Hair follicular keratinocyte (primary cell): ENCODE data around the gene PSKH1. TPM values are rescaled to one million over a fixed set of nuclear protein-coding genes. Genes with fewer than 3 reads are reported as not detected.

ENCODE experiments used
- total RNA-seq: library from RNA; depleted of rRNA; stranded (reverse); fragments of >200 nt; gene quantifications from 2 replicates; pipeline ENCODE4 v1.2.3, GENCODE V29; 2015

Gene PSKH1
- 6.2 and 7.4 TPM in 2 replicates for total RNA-seq

DNA sequence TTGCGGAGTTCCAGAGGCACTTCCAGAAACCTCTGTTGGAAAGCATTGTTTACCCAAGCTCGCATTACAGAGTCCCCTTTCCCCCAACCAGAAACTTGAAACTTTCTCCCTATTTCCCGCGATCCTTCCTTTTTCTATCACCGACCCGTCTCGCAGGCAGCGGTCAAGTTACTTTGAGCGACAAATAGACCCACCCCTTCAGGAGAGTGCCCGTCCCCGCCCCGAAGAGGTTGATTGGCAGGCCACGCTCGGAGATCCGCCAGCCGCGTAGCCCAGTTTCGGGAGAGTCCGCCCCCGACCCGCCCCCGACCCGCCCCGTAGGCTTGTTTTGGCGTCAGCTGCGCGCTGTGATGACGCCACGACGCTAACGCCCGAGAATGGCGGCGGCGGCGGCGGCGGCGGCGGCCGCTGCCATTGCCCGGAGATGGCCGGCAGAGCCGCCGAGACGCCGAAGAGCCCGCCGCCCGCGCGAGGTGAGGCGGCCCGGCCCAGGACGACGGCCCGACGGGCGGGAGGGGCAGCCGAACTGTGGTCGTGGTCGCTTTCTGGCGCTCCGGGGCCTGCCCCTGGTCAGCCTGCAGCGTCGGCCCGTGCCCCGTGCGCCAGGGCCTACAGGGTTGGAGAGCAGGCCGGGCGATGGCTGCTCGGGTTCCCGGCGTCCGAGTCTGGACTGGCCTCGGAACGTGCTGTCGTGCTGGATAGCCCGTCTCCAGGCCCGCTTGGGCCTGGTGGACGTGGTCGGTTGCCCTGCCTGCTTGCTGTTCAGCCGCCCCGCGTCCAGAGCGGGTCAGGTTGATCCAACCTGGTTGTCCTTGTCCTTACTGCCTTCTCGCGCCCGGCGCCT is at the start of gene PSKH1:
Gene PSKH1, plus strand, starts transcription at position 356 of the 844 bp plus-strand sequence. CDS start 15,496 bp downstream, outside the sequence.

DNA sequence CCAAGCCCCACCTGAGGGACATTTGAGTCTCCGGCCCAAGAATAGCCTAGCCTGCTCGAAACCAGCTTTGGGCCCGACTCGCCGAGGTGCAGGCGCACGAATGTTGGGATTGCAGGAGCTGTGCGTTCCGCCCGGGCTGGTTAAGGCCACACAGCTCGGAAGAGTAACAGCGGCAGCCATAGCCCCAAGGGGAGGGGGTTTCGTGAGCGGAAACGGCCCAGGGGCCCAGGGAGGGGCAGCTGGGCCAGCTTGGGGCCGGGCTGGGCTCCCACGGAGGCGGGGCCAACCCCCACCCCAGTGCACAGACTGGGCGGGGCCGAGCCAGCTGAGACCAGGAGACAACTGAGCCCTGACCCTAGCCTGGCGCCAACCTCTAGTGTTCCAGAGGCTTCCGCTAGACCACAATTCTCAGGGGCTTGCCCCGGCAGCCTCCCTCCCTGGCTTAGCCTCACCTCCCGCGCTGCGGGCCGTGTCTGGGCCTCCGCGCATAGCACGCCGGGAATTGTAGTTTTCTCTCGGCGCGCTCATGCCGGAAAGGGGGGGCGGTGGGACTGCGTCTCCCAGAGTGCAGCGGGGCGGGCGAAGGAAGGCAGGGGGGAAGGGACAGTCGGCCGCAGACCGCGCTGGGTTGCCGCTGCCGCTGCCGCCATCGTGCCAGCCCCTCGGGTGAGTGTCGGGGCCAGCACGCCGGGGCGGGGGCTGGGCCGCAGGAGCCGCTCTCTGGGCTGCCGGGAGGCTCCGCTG is 46.6 kb upstream of the PSKH1 start, which contains the start of gene NUTF2:
Gene NUTF2, plus strand, starts transcription at position 614 of the 744 bp plus-strand sequence. CDS start 18,198 bp downstream, outside the sequence.

GRCh38 chr16:67847064-67847861 is 45.8 kb upstream of the PSKH1 start, which contains the start of gene CENPT:
Gene CENPT (minus strand): TSS chr16:67847693. CDS start chr16:67833859, 13,834 bp downstream.

GRCh38 chr16:67872631-67873434 is 20.2 kb upstream of the PSKH1 start, which contains the start of gene EDC4:
Gene EDC4 (plus strand): TSS chr16:67873052. CDS start chr16:67873262, 210 bp downstream.

DNA sequence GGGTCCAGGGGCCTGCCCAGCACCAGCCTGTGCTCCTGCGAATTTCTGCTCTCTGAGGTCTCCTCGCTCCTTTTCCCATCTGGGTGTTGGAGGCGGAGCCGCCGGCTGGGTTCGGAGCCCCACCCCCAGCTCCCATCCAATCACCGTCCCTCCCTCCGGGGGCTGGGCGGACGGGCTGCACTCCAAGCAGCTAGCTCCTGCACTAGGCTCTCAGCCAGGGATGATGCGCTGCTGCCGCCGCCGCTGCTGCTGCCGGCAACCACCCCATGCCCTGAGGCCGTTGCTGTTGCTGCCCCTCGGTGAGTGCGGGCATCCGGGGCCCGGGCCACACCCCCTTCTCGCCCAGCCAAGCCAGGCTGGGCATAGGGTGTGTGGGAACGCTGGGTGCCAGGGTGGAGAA is 8.4 kb upstream of the PSKH1 start, which contains the start of gene NRN1L:
Gene NRN1L, plus strand, starts transcription at position 202 of the 400 bp plus-strand sequence. Its CDS starts 19 bp downstream, at position 221.

GRCh38 chr16:67931712-67932461 is 38.8 kb downstream of the PSKH1 start, which contains the start of gene CTRL:
Gene CTRL (minus strand): TSS chr16:67931862. CDS start chr16:67931852, 10 bp downstream.

GRCh38 chr16:67936124-67936879 is 43.2 kb downstream of the PSKH1 start, which contains the start of gene PSMB10:
Gene PSMB10 (minus strand): TSS chr16:67936850. CDS start chr16:67936749, 101 bp downstream.

GRCh38 chr16:67943619-67944504 is 50.8 kb downstream of the PSKH1 start, which contains the start of gene LCAT:
Gene LCAT (minus strand): TSS chr16:67944120. CDS start chr16:67944101, 19 bp downstream.

GRCh38 chr16:67968400-67969253 is 75.6 kb downstream of the PSKH1 start, which contains the start of gene SLC12A4:
Gene SLC12A4 (minus strand): TSS chr16:67968637. CDS start chr16:67968553, 84 bp downstream.

Other genes with a start within 250 kb of the PSKH1 start
- gene CARMIL2, start 248.1 kb upstream of the PSKH1 start, total RNA-seq = 0.08 and 0.16 TPM in 2 replicates
- gene ACD, start 233.0 kb upstream of the PSKH1 start, total RNA-seq = 26.6 and 53.2 TPM in 2 replicates
- gene PARD6A, start 232.3 kb upstream of the PSKH1 start, total RNA-seq = 0.19 and 3.1 TPM in 2 replicates
- gene ENKD1, start 226.5 kb upstream of the PSKH1 start, total RNA-seq = 13.4 and 14.6 TPM in 2 replicates
- 1.9 and 2.0 TPM in 2 replicates for gene C16orf86, start 226.4 kb upstream of the PSKH1 start, total RNA-seq
- 14.8 and 18.4 TPM in 2 replicates for gene GFOD2, start 173.9 kb upstream of the PSKH1 start, total RNA-seq
- 3.7 TPM in 2 replicates for gene RANBP10, start 86.7 kb upstream of the PSKH1 start, total RNA-seq
- gene TSNAXIP1, start 86.4 kb upstream of the PSKH1 start, total RNA-seq = 0.30 TPM in 1 of 2 replicates, not detected in the other
- 28.3 and 57.1 TPM in 2 replicates for gene THAP11, start 50.9 kb upstream of the PSKH1 start, total RNA-seq
- 313 and 331 TPM in 2 replicates for gene NUTF2, start 46.3 kb upstream of the PSKH1 start, total RNA-seq
- gene CENPT, start 45.6 kb upstream of the PSKH1 start, total RNA-seq = 18.8 and 19.5 TPM in 2 replicates
- 42.2 and 43.0 TPM in 2 replicates for gene EDC4, start 20.2 kb upstream of the PSKH1 start, total RNA-seq
- gene NRN1L, start 8.4 kb upstream of the PSKH1 start, total RNA-seq = not detected in 2 replicates
- 0.23 and 1.4 TPM in 2 replicates for gene CTRL, start 38.6 kb downstream of the PSKH1 start, total RNA-seq
- 28.8 and 33.7 TPM in 2 replicates for gene PSMB10, start 43.6 kb downstream of the PSKH1 start, total RNA-seq
- gene LCAT, start 50.9 kb downstream of the PSKH1 start, total RNA-seq = 6.0 and 9.6 TPM in 2 replicates
- gene SLC12A4, start 75.4 kb downstream of the PSKH1 start, total RNA-seq = 40.9 and 54.0 TPM in 2 replicates
- 0.27 TPM in 1 of 2 replicates, not detected in the other for gene DPEP3, start 87.2 kb downstream of the PSKH1 start, total RNA-seq
- gene DPEP2, start 106.2 kb downstream of the PSKH1 start, total RNA-seq = not detected in 2 replicates
- not detected in 2 replicates for gene DPEP2NB, start 122.7 kb downstream of the PSKH1 start, total RNA-seq
- gene DDX28, start 130.0 kb downstream of the PSKH1 start, total RNA-seq = 7.2 and 9.6 TPM in 2 replicates
- 27.6 and 45.1 TPM in 2 replicates for gene DUS2, start 130.0 kb downstream of the PSKH1 start, total RNA-seq
- gene NFATC3, start 192.1 kb downstream of the PSKH1 start, total RNA-seq = 8.4 and 10.7 TPM in 2 replicates